ENCODE measurements around the gene OPTC.

DNA sequence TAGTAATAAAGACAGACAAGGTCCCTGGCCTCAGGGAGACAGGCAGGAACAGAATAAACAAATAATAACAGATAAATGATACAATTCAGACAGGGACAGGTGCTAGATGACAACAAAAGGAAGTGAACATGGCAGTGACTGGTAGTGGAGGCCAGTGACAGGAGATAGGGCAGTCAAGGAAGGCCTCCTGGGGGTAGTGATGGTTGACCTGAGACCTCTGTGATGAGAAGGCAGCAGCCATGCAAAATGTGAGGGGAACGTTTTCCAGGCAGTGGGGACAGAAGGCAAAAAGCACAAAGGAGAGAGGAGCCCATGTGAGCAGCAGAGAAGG lies 18.5 kb downstream of the OPTC start:
- no peak for TF ChIP-seq POLR2A (IDR thresholded peaks at IDR 0.05; ENCODE audit: low read depth, low read length)
- no peak for TF ChIP-seq TAF1 (IDR thresholded peaks at IDR 0.05; ENCODE audit: borderline replicate concordance, low read depth, low read length)
